GM21528 (cell line): Measurements from ENCODE around the gene AIFM3.
"Not testable (repeated sequence)": the region's sequence is repeated elsewhere in the genome, so short reads cannot be mapped to it uniquely, and the experiment has no call there.

ENCODE experiments used
- ATAC-seq: cut with Tn5 transposase; IDR thresholded peaks from one replicate; pipeline ENCODE4 v1.9.1; 2021; ENCODE audit warnings: mild to moderate bottlenecking, moderate library complexity; ENCODE audit not compliant: unreplicated experiment, low FRiP score

AIFM3 gene

GRCh38 chr22:20957102-20957682, 9.9 kb upstream of the AIFM3 start:
- ATAC-seq: no peak

GRCh38 chr22:20957683-20958431, 9.2 kb upstream of the AIFM3 start:
- no peak for ATAC-seq

- no peak for ATAC-seq
Measured at GRCh38 chr22:20959578-20960461, 7.2 kb upstream of the AIFM3 start.

GRCh38 chr22:20960609-20961008, 6.4 kb upstream of the AIFM3 start:
- no peak for ATAC-seq

GRCh38 chr22:20962491-20962945, 4.5 kb upstream of the AIFM3 start:
- ATAC-seq: no peak

- no peak for ATAC-seq
Measured at GRCh38 chr22:20963201-20964052, 3.6 kb upstream of the AIFM3 start.

GRCh38 chr22:20964090-20964798, 2.8 kb upstream of the AIFM3 start:
- no peak for ATAC-seq

- no peak for ATAC-seq
Measured at GRCh38 chr22:20964799-20965103, 2.3 kb upstream of the AIFM3 start.

- no peak for ATAC-seq
Measured at GRCh38 chr22:20965104-20965887, 1.8 kb upstream of the AIFM3 start.

- no peak for ATAC-seq
Measured at GRCh38 chr22:20965888-20966855, 883 bp upstream of the AIFM3 start.

GRCh38 chr22:20967697-20968211, 699 bp downstream of the AIFM3 start:
- ATAC-seq: no peak

GRCh38 chr22:20968281-20968977, 1.4 kb downstream of the AIFM3 start:
- no peak for ATAC-seq

GRCh38 chr22:20970939-20971657, 4.0 kb downstream of the AIFM3 start:
- no peak for ATAC-seq

- ATAC-seq: not testable (repeated sequence)
Measured at GRCh38 chr22:20972014-20972694, 5.1 kb downstream of the AIFM3 start.

- ATAC-seq: no peak
Measured at GRCh38 chr22:20972933-20973577, 6.0 kb downstream of the AIFM3 start.
